ENCODE data around the gene PDK2.

Gene PDK2

GRCh38 chr17:50100921-50101345, 5.8 kb downstream of the PDK2 start:
- DNase-seq (ENCODE audit: low read depth): no peak

DNA sequence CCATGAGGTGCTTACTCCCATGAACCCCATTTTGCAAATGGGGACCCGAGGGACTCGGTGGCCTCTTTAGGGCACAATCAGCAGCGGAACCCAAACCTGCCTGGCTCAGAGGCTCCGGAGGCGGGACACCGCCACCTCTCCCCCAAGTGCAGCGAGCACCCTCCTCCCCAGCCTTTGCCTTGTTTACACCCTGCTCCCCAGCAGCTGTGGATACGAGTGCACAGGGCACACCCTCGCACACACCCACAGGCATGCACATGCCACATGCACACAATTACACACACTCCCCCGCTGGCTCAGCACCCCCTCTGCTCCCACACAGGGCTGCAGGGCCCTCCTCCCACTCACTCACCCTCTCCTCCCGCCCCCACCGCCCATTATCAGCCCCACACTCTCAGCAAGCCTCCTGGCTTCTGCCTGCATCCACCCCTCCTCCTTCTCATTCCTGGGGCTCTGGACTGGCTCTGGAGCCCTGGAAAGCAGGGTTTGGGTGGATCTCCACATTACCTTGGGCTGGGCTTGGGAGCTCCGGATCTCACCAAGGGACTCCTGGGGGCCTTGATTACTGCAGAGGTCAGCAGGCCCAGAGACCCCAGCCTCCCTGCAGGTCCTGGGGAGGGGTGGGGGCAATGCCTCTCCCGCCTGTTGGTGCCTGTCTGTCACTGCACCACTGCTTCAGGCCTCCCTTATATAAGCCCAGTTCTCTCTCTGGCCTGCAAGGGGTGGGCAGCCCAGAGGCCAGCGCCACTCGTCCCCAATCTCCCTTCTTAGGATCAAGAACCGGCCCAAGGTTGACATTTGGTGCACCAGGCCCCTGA, 6.4 kb downstream of the PDK2 start:
- DNase-seq (ENCODE audit: low read depth): peak; percentile 21

- no peak for DNase-seq (ENCODE audit: low read depth)
Observed at GRCh38 chr17:50102164-50102991, 7.2 kb downstream of the PDK2 start.

GRCh38 chr17:50103252-50103651, 8.1 kb downstream of the PDK2 start:
- no peak for DNase-seq (ENCODE audit: low read depth)

DNA sequence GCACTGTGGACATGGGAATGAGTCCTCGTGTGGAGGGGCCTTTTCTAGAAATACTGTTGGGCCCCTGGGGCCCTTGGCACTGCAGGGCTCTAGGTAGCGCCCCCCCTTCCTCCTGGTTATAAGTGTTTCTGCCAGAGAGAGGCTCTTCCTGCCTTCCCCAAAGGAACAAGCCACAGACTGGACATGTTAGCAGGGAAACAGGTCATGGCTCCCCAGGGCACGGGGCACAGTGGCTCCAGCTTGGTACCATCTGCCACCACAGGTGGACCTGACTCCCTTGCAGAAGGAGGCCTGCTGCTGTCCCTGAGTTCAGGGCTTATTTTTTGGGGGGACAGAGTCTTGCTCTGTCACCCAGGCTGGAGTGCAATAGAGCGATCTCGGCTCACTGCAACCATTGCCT, 8.8 kb downstream of the PDK2 start:
- DNase-seq (ENCODE audit: low read depth): no peak

DNA sequence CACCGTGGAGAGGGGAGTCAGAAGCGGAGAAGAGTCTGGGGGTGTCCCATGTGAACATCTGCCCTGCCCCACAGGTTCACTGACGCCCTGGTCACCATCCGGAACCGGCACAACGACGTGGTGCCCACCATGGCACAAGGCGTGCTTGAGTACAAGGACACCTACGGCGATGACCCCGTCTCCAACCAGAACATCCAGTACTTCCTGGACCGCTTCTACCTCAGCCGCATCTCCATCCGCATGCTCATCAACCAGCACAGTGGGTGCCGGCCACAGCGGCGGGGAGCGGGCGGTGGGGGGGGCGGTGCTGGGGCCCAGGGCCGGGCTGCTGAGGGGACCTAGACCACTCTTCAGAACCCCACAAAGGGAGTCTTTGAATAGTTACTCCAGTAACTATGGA, 10.7 kb downstream of the PDK2 start:
- DNase-seq (ENCODE audit: low read depth): no peak

DNA sequence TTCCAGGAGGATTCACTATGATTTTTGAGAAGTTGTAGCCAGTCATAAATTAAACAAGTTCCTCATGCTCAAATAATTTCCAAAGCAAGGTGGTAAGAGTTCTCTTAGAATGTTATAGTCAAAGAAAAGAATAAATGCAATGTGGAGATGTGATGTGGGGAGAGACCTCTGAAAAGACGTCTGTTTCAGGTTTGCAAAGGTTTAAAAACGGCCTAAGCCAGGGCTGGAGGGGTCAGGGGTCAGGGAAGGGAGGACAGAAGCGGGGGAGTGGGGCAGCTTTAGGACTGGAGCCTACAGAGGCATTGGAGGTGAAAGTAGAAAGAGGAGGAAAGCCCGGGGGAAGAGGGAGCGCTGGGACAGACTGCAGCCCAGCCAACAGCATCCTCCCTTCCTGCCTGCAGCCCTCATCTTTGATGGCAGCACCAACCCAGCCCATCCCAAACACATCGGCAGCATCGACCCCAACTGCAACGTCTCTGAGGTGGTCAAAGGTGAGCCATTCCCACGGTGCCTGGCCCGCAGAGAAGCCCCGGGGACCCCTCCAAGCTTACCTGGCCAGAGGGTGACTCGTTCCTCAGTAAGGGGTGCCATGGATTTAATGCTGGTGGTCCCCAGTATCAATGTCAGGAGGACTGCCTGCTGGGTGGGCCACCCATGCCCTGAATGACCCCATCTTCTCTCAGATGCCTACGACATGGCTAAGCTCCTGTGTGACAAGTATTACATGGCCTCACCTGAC, 11.4 kb downstream of the PDK2 start:
- no peak for DNase-seq (ENCODE audit: low read depth)

- DNase-seq (ENCODE audit: low read depth): no peak
Observed at GRCh38 chr17:50107790-50108414, 12.8 kb downstream of the PDK2 start.

DNA sequence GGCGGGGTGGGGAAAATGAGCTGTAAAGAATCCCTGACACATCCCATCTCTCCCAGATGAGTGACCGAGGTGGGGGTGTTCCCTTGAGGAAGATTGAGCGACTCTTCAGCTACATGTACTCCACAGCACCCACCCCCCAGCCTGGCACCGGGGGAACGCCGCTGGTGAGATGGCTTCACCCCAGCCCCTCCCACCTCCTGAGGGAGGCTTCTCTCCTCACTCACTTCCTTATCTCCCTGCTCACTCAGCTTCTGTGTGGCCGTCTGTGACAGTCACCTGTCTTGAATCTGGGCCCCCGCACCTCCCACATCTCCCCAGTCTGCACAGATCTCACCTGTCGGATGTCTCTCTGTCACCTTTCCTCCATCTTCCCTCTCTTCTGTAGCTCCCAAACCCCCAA, 13.4 kb downstream of the PDK2 start:
- no peak for DNase-seq (ENCODE audit: low read depth)

- DNase-seq (ENCODE audit: low read depth): no peak
Observed at GRCh38 chr17:50109207-50109606, 14.1 kb downstream of the PDK2 start.

GRCh38 chr17:50109785-50110184, 14.6 kb downstream of the PDK2 start:
- no peak for DNase-seq (ENCODE audit: low read depth)

DNA sequence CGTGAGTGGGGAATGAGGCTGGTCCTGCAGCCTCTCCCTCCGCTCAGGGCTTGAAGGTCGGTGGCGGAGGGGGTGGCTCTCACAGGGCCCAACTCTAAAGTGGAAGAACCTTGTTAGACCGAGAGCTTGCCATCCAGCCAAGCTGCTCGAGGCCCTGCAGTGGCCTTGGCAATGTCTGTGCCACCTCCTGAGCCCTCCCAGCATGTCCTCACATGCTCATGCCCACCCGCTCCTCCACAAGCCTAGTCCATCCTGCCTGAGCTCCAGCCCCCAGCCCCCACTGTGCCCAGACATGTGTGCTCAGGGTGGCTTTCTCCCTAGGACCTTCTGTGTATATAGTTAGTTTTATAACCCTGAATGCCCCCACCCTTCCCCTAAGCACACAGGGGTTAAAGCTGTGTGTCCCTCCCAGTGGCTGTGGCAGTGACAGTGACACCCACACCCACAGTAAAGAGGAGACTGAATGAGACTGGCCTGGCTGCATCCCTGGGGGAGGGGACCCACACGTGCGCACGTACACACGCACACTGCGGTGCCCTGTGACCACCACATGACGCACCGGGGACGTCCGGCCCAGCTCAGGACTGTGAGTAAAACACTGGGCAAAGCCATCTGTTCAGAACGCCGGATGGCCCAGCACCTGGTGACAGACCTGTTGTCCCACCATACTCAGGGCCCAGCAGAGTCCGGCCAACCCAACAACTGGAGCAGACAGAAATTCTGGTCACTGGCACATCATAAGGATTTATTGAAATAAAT, 15.6 kb downstream of the PDK2 start:
- DNase-seq (ENCODE audit: low read depth): no peak

DNA sequence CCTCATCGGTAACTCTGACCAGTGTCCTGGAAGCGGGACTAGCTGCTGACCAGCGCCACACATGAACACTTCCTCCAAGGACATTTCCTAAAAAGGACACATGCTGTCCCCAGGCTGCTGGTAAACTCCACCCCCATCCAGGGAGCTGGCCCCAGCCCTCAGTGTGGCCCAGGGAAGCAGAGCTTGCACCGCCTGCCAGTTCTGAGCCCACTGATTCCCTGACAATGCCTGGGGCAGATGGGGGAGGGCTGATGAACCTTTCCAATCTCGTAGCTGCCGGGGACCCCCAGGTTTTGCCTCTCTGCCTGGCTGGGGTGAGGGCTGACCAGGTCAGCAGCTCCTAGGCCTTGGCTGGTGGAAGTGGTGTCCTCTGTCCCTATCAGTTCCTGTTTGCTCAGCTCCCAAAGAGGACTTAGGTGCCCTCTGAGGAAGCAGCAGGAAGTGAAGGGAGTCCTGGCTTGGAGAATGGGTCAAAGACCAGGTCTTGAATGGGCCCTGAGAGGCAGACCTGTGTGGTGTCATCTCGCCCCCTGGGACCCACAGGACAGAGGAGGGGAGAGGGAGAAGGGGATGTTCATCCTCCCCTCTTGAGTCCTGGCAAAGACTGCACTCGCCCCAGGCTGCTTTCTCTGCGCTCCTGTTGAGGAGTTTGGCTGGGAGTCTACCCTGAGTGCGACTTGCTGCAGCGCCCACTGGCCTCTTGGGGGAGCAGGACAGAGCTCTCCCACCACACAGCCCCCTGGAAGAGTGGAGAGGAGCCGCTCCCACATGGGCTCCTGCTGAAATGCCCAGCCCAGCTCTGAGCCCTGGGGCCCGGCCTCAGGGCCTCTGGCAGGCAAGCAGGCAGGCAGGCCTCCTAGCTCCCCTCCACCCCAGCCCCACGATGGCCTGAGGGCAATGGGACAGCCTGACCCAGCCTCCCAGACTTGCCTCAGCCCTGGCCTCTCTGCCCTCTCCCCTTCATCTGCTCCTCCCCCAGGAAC, 16.8 kb downstream of the PDK2 start:
- no peak for DNase-seq (ENCODE audit: low read depth)

DNA sequence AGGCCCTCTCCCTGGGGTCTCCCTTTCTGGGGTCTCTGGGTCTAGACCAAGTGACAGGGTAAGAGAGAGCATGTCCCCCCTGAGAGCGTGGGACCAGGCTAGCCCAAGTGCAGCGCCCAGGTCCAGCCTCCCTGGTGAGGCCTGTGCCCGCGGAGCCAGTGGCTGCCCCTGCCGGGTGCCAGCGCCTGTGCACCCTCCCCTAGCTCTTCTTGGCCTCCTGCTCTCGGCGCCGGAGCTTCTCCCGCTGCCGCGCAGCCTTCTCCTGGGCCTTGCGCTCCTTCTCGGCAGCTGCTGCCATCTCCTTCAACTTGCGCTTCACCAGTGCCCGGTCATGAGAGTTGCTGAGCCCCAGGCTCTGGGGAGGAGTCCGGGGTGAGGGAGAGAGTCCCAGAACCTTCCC, 17.5 kb downstream of the PDK2 start:
- DNase-seq (ENCODE audit: low read depth): no peak

GRCh38 chr17:50113624-50114320, 18.6 kb downstream of the PDK2 start:
- no peak for DNase-seq (ENCODE audit: low read depth)

DNA sequence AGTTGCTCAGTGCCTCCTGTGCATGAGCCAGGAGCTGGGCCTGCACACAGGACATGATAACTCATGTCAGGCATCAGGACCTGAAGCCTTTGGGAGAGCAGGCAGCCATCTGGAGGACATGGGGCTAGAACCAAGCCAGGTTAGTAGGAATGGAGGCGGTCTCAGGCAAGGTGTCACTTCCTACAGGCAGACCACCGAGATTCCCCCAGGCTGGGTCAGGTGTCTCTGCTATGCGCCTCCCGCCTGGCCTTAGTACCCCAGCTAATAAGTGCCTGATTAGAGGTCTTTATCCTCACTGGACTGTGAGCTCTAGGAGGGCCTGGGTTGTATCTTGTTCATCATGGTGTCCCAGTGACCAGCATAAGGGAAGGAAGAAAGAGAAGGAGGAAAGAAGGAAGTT, 19.2 kb downstream of the PDK2 start:
- no peak for DNase-seq (ENCODE audit: low read depth)

- DNase-seq (ENCODE audit: low read depth): peak; percentile 64
Observed at GRCh38 chr17:50114849-50115357, 19.8 kb downstream of the PDK2 start.

- DNase-seq (ENCODE audit: low read depth): no peak
Observed at GRCh38 chr17:50115756-50116155, 20.6 kb downstream of the PDK2 start.
